OCI-LY1 (cell line): ENCODE results near the gene MEIS1.

ENCODE experiments used
- H2AFZ ChIP-seq: fragments of 200-600 bp; sonication (generic), shearing (Covaris generic); 2 replicates; pipeline ENCODE4 v1.6.0; 2014; ENCODE audit warnings: antibody characterized with exemption, mild to moderate bottlenecking, low read length
- H3F3A ChIP-seq: fragments of 200-600 bp; sonication (generic), shearing (Covaris generic); 2 replicates; pipeline ENCODE4 v1.6.0; 2014; ENCODE audit warnings: mild to moderate bottlenecking, antibody characterized with exemption, low read length, moderate library complexity; ENCODE audit not compliant: insufficient read depth
- H3K27ac ChIP-seq: fragments of 200-600 bp; sonication (generic); 2 replicates; pipeline ENCODE4 v1.5.1; 2014; ENCODE audit warnings: low read length, mixed run types, mild to moderate bottlenecking, low read depth; ENCODE audit not compliant: poor library complexity, severe bottlenecking
- H3K27me3 ChIP-seq: fragments of 200-600 bp; sonication (generic); 2 replicates; pipeline ENCODE4 v1.6.0; 2014; ENCODE audit warnings: antibody characterized with exemption, mild to moderate bottlenecking, low read length, moderate library complexity; ENCODE audit not compliant: insufficient read depth
- H3K36me3 ChIP-seq: fragments of 200-600 bp; sonication (generic); 2 replicates; pipeline ENCODE4 v1.6.1; 2014; ENCODE audit warnings: mild to moderate bottlenecking, antibody characterized with exemption, low read length, moderate library complexity, mixed read lengths; ENCODE audit not compliant: insufficient read depth
- H3K4me1 ChIP-seq: fragments of 200-600 bp; sonication (generic); 2 replicates; pipeline ENCODE4 v1.5.1; 2014; ENCODE audit warnings: mild to moderate bottlenecking, low read length, moderate library complexity; ENCODE audit not compliant: insufficient read depth, severe bottlenecking
- H3K4me2 ChIP-seq: fragments of 200-600 bp; sonication (generic), shearing (Covaris generic); 2 replicates; pipeline ENCODE4 v1.6.1; 2014; ENCODE audit warnings: low read length
- H3K4me3 ChIP-seq: fragments of 200-600 bp; sonication (generic); 2 replicates; pipeline ENCODE4 v1.5.1; 2014; ENCODE audit warnings: low read length, low read depth, mild to moderate bottlenecking, mixed read lengths; ENCODE audit not compliant: poor library complexity, severe bottlenecking
- H3K79me2 ChIP-seq: fragments of 200-600 bp; shearing (Covaris generic); 2 replicates; pipeline ENCODE4 v1.6.1; 2016; ENCODE audit warnings: mixed run types, low read length, mixed read lengths; ENCODE audit not compliant: insufficient read depth
- H3K9ac ChIP-seq: fragments of 200-600 bp; sonication (generic), shearing (Covaris generic); 2 replicates; pipeline ENCODE4 v1.6.1; 2014; ENCODE audit warnings: mild to moderate bottlenecking, low read length, mixed read lengths
- H3K9me2 ChIP-seq: fragments of 200-600 bp; sonication (generic), shearing (Covaris generic); 2 replicates; pipeline ENCODE4 v1.6.1; 2014; ENCODE audit warnings: low read depth, mild to moderate bottlenecking, low read length, mixed read lengths
- H3K9me3 ChIP-seq: fragments of 200-600 bp; shearing (Covaris generic); 2 replicates; pipeline ENCODE4 v1.6.1; 2014; ENCODE audit warnings: low read length, mixed read lengths
- H4K20me1 ChIP-seq: fragments of 200-600 bp; sonication (generic), shearing (Covaris generic); 2 replicates; pipeline ENCODE4 v1.6.0; 2016; ENCODE audit warnings: mild to moderate bottlenecking, low read length; ENCODE audit not compliant: insufficient read depth
- CTCF ChIP-seq: fragments of 200-600 bp; sonication (generic), shearing (Covaris generic); IDR thresholded peaks from 2 replicates; pipeline ENCODE4 v1.5.1; 2017; ENCODE audit warnings: mild to moderate bottlenecking, antibody characterized with exemption, low read length, moderate library complexity, mixed read lengths
- EZH2 ChIP-seq: fragments of 200-600 bp; sonication (generic), shearing (Covaris generic); IDR thresholded peaks from 2 replicates; pipeline ENCODE4 v1.8.0; 2017; ENCODE audit warnings: borderline replicate concordance, mixed run types, mild to moderate bottlenecking, antibody characterized with exemption, low read length, moderate library complexity, mixed read lengths

MEIS1 gene

DNA sequence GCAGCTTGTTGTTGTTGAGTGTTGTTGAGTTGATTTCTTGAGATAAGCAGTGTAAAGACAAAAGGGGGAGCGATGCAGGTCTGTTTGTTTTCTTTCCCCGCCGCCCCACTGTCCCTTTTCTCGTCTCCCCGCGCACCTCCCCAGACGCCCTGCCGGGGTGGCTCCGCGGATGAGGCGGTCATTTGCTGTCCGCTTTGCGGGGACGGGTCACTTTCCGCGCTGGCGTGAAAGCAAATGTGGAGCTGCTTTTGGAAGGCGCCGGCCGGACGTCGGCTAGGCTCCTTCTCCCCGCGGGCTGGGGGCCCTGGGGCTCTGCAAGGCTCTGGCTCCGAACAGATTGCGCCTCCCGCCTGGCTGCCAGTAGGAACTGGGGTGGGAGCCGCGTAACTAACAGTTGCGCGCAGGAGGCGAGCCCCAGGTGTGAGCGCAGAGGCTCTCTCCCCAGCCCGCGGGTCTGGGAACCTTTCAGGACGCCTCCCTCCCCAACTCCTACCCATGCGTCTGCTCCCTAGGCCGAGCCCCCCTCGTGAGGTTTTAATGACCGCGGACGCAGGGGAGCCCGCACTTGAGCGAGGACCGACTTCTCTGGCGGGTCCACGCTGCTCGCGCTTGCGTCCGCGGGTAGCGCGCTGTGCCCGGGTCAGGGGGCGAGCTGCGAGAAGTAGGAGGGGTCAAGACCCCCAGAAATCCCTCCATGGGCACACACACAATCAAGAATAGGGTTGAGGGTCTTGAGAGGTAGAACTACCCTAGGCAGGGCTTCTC, 146.6 kb downstream of the MEIS1 start:
- H3K4me3 ChIP-seq: no peak overlapping the region
- H4K20me1 ChIP-seq: no peaks in the 10 kb centered on the region
- H3K4me2 ChIP-seq: no peak overlapping the region
- no peak overlapping the region for H3K27ac ChIP-seq
- H3K79me2 ChIP-seq: no peaks in the 10 kb centered on the region
- H3F3A ChIP-seq: no peaks in the 10 kb centered on the region
- H3K9me2 ChIP-seq: no peaks in the 10 kb centered on the region
- no peak overlapping the region for H3K9ac ChIP-seq
- no peaks in the 10 kb centered on the region for H3K36me3 ChIP-seq
- TF ChIP-seq EZH2: no peak
- no peak for TF ChIP-seq CTCF
- peaks cover 19% of the 10 kb centered on the region for H3K4me1 ChIP-seq
- H3K27me3 ChIP-seq: no peaks in the 10 kb centered on the region
- H3K9me3 ChIP-seq: no peaks in the 10 kb centered on the region
- H2AFZ ChIP-seq: no peak overlapping the region

GRCh38 chr2:66582104-66582986, 147.4 kb downstream of the MEIS1 start:
- TF ChIP-seq CTCF (no peak), EZH2 (no peak)
- H2AFZ ChIP-seq: no peak overlapping the region
- H3F3A ChIP-seq: no peaks in the 10 kb centered on the region
- no peaks in the 10 kb centered on the region for H3K9me2 ChIP-seq
- H3K36me3 ChIP-seq: no peaks in the 10 kb centered on the region
- H3K9me3 ChIP-seq: no peaks in the 10 kb centered on the region
- H3K4me2 ChIP-seq: no peak overlapping the region
- H3K27me3 ChIP-seq: no peaks in the 10 kb centered on the region
- H3K79me2 ChIP-seq: no peaks in the 10 kb centered on the region
- no peaks in the 10 kb centered on the region for H4K20me1 ChIP-seq
- H3K27ac ChIP-seq: no peak overlapping the region
- H3K4me3 ChIP-seq: no peak overlapping the region
- no peak overlapping the region for H3K9ac ChIP-seq
- H3K4me1 ChIP-seq: peaks cover 19% of the 10 kb centered on the region

DNA sequence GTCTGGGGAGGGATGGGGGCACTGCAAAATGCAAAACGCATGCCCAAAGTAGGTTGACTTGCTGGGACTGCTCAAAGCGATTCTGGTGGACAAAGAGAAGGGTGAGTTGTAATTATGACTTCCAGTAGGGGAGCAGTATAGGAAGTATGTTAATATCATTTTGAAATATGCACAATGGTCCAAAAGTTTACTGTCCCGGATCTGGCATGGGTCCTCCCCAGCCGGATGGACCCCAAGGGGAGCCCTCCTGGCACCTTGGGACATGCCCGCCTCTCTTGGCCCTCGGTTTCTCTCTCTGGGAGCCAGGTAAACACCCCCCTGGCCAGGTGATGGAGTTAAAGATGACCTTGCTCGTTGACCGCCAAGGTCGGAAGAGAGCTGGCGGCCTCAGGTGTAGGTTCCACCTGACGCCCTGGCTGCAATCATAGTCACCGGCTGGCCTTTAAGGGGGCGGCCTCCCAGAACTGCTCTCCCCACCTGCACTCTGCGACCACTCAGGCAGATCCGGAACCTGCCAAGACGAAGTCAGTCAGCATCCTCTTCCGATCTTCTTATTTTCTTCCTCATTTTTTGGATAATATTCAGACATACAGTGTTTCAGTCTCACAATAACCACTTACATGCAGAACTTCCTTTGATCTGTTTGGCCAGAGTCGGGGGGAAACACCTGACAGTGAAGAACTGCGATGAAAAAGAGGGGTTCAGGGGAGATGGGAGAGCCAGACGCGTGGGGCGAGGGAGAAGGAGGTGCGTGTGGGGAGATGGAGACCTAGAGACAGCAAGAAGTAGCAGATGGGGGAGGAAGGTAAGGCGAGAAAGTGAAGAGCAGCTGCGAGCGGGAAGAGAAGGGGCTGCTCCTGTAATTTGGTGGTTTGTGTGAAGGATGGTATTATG, 148.3 kb downstream of the MEIS1 start:
- Histone ChIP-seq H4K20me1 (no peaks in the 10 kb centered on the region), H3K9me2 (no peaks in the 10 kb centered on the region), H2AFZ (no peak overlapping the region), H3K36me3 (no peaks in the 10 kb centered on the region), H3K79me2 (no peaks in the 10 kb centered on the region), H3K4me1 (peaks cover 19% of the 10 kb centered on the region), H3F3A (no peaks in the 10 kb centered on the region), H3K27ac (peak overlapping the region; percentile 40), H3K9ac (peak overlapping the region; percentile 20; the same call in 1 of the 2 replicates), H3K9me3 (no peaks in the 10 kb centered on the region), H3K4me2 (peak overlapping the region; percentile 57), H3K27me3 (no peaks in the 10 kb centered on the region), H3K4me3 (peak overlapping the region; percentile 38)
- no peak for TF ChIP-seq EZH2
- no peak for TF ChIP-seq CTCF
